ENCODE results near the gene TSKU. TPM values are rescaled to one million over a fixed set of nuclear protein-coding genes. Genes with fewer than 3 reads are reported as not detected.

TSKU gene
- total RNA-seq, 4 donors from 2014 or later: 10.2 to 23.9 (median 15.8) TPM

- in situ Hi-C loops (cut with MboI; ENCODE audit: low sequenced_read_pairs in 4 of 4) (loop anchor here in 1 of 4 donors (5.0 kb wide), 1 partner anchor 100 kb away; no protein-coding TSS in a partner anchor), intact Hi-C loops (cut with DNase I; ENCODE audit: low total_unique reads) (loop anchor here (1.0 kb wide), 2 partner anchors 53 to 112 kb away; partner anchors contain the start of gene ACER3)
- Histone ChIP-seq H3K4me1 (peaks cover 10 to 13% of the 10 kb centered on the region in 2 donors), H3K9me3 (no peaks in the 10 kb centered on the region), H3K27ac (no peak overlapping the region), H3K36me3 (no peaks in the 10 kb centered on the region), H3K27me3 (no peaks in the 10 kb centered on the region), H3K4me3 (peak overlapping the region in 3 of 4 donors; percentile 18 to 27 (median 23))
- DNase-seq: peak; percentile 61 to 75
- peak; percentile 70 to 85 (median 79) for TF ChIP-seq CTCF (IDR thresholded peaks at IDR 0.05 in 4 of 5, conservative IDR thresholded peaks at IDR 0.05 in 1 of 5)
- TF ChIP-seq POLR2A (IDR thresholded peaks at IDR 0.05): no peak
- peak; percentile 70 to 83 for ATAC-seq
These were observed 24.2 kb downstream of the TSKU start for GRCh38 chr11:76807206-76807875.

DNA sequence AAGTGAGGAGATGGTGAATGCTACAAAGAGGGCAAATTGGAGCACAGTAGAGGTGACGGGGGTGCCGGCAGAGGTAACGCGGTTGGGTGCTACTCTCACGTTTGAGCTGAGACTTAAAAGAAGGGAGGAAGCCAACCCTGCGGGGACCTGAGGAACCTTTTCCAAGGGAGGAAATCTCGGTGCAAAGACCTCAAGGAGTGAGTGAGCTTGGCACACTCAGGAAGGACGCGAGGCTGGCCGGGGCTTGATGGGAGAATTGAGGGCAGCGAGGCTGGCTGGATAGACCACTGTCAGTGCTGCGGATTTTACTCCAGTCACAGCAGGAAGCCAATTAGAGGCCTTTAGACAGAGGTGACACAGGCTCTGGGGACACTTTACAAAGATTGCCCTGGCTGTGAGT is 25.0 kb downstream of the TSKU start:
- H3K4me1 ChIP-seq: peaks cover 10 to 13% of the 10 kb centered on the region in 2 donors
- H3K9me3 ChIP-seq: no peaks in the 10 kb centered on the region
- H3K27ac ChIP-seq: no peak overlapping the region
- intact Hi-C loops (cut with DNase I; ENCODE audit: low total_unique reads) (no loop called here), in situ Hi-C loops (cut with MboI; ENCODE audit: low sequenced_read_pairs in 4 of 4) (loop anchor here in 1 of 4 donors (5.0 kb wide), 1 partner anchor 99 kb away; no protein-coding TSS in a partner anchor)
- no peaks in the 10 kb centered on the region for H3K27me3 ChIP-seq
- DNase-seq: no peak
- no peak for TF ChIP-seq POLR2A (IDR thresholded peaks at IDR 0.05)
- no peak for TF ChIP-seq CTCF (IDR thresholded peaks at IDR 0.05 in 4 of 5, conservative IDR thresholded peaks at IDR 0.05 in 1 of 5)
- no peak overlapping the region for H3K4me3 ChIP-seq
- no peaks in the 10 kb centered on the region for H3K36me3 ChIP-seq
- ATAC-seq: no peak

DNA sequence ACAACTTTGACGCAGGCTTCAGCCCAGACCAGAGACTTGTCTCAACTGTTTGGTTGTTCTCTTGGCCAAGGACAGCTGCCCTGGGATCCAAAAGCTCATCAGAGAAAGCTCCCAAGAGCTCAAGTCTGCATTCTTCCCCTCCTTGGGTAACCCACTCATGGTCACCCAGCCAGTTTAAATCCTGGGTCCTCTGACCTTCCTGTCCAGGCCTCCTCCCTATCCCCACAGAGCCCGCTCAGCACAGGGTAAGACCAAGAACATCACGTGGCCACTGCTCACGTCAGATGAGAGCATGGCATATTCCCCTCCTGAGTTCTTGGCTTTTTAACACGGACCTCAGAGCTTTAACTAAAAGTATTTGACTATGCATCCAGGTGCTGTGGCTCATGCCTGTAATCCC is 25.8 kb downstream of the TSKU start:
- no peaks in the 10 kb centered on the region for H3K36me3 ChIP-seq

DNA sequence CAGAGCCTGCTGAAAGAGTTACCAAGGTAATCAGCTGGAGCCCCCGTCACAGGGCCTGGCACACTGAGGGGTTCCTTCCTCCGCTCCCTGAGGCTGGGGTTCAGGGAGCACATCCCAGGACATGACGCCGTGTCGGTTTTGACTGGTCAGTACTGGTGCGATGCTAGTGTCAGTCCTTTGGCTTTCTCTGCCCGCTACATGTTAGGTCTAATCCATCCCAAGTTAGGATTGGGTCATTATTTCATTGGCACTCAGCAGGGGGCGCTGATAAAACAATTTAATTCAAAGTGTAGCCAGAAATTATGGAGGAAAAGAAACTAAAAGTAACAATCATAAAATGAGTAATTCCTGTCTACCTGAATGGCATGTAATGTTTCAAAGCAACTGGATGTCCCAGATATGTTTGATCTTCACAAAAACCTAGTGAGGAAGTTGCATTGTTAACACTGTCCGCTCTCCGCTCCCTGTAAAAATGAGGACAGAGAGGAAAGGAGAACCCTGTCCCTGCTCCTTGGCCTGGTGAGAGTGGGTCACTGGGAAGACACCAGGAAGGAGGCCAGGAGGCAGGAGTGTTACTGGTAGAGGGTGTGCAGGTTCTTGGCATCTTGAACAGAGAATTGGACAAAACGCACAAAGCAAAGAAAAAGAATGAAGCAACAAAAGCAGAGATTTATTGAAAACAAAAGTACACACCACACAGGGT is 27.1 kb downstream of the TSKU start:
- intact Hi-C loops (cut with DNase I; ENCODE audit: low total_unique reads) (no loop called here), in situ Hi-C loops (cut with MboI; ENCODE audit: low sequenced_read_pairs in 4 of 4) (loop anchor here in 3 of 4 donors (5.0 kb wide), 1 partner anchor 107 kb away; no protein-coding TSS in a partner anchor)
- Histone ChIP-seq H3K36me3 (no peaks in the 10 kb centered on the region), H3K4me3 (no peak overlapping the region), H3K27ac (peak overlapping the region in 3 of 4 donors; percentile 11 to 60 (median 26)), H3K9me3 (no peaks in the 10 kb centered on the region), H3K4me1 (peaks cover 10 to 13% of the 10 kb centered on the region in 2 donors), H3K27me3 (no peaks in the 10 kb centered on the region)
- no peak for ATAC-seq
- DNase-seq: no peak
- TF ChIP-seq CTCF (IDR thresholded peaks at IDR 0.05 in 4 of 5, conservative IDR thresholded peaks at IDR 0.05 in 1 of 5) (peak in 3 of 5 experiments; percentile 40 to 49 (median 40)), POLR2A (IDR thresholded peaks at IDR 0.05) (no peak)

More for the DNA sequence above, 25.8 kb downstream of the TSKU start:
- H3K27ac ChIP-seq: no peak overlapping the region
- DNase-seq (no peak), ATAC-seq (no peak)
- intact Hi-C loops (cut with DNase I; ENCODE audit: low total_unique reads) (no loop called here), in situ Hi-C loops (cut with MboI; ENCODE audit: low sequenced_read_pairs in 4 of 4) (loop anchor here in 1 of 4 donors (5.0 kb wide), 1 partner anchor 98 kb away; no protein-coding TSS in a partner anchor)
- H3K4me1 ChIP-seq: peaks cover 10 to 13% of the 10 kb centered on the region in 2 donors
- H3K4me3 ChIP-seq: no peak overlapping the region
- no peaks in the 10 kb centered on the region for H3K27me3 ChIP-seq
- no peaks in the 10 kb centered on the region for H3K9me3 ChIP-seq
- TF ChIP-seq CTCF (IDR thresholded peaks at IDR 0.05 in 4 of 5, conservative IDR thresholded peaks at IDR 0.05 in 1 of 5) (no peak), POLR2A (IDR thresholded peaks at IDR 0.05) (no peak)
